GM19239 (cell line): ENCODE results near the gene CD9.
"Not testable (repeated sequence)": the region's sequence is repeated elsewhere in the genome, so short reads cannot be mapped to it uniquely, and the experiment has no call there.

ENCODE experiments used
- DNase-seq: peaks from one replicate; pipeline ENCODE4 v3.0.0; 2011; ENCODE audit warnings: low spot score; ENCODE audit not compliant: insufficient read length
- FAIRE-seq: peaks from 2 replicates; lab custom pipeline; 2011; peaks lifted over from hg19 to GRCh38; lab: Jason Lieb, UNC

The CD9 gene, protein sequence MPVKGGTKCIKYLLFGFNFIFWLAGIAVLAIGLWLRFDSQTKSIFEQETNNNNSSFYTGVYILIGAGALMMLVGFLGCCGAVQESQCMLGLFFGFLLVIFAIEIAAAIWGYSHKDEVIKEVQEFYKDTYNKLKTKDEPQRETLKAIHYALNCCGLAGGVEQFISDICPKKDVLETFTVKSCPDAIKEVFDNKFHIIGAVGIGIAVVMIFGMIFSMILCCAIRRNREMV

DNA sequence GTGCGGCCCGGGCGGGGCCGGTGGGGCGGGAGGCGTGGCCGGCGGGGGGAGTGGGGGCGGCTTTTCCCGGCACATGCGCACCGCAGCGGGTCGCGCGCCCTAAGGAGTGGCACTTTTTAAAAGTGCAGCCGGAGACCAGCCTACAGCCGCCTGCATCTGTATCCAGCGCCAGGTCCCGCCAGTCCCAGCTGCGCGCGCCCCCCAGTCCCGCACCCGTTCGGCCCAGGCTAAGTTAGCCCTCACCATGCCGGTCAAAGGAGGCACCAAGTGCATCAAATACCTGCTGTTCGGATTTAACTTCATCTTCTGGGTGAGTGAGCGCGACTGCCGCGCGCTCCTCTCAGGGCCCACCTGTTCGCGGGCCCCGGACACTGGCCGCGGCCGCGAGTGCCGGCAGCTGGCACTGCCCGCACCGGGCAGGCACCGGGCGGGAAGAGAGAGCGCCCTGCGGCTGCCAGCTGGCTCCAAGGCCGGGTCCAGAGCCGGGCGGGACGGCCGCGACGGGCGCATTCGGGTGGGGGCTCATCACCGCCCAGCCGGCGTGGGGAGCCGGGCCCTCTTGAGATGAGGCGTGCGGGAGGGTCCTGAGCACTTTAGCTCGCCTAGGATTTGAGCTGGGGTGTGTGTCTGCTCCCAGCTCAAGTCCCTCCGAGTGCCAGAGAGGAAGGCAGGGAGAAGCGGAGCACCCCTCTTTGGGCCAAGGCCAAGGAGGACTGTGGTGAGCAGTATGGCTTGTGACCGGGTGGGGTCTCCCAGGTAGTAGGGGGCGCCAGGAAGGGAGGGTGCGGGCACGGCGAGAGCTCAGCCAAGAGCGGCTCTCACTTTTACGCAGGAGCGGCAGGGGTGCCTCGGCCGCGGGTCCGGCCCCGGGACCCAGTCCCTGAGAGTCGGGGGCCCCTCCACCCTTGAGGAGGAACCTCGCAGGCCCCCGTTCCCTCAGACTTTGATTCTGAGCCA is at the start of gene CD9:
CD9 (plus strand) TSS at position 145 of the 957 bp plus-strand sequence; CDS start at position 245, 100 bp downstream.
- DNase-seq: no peak
- no peak for FAIRE-seq

DNA sequence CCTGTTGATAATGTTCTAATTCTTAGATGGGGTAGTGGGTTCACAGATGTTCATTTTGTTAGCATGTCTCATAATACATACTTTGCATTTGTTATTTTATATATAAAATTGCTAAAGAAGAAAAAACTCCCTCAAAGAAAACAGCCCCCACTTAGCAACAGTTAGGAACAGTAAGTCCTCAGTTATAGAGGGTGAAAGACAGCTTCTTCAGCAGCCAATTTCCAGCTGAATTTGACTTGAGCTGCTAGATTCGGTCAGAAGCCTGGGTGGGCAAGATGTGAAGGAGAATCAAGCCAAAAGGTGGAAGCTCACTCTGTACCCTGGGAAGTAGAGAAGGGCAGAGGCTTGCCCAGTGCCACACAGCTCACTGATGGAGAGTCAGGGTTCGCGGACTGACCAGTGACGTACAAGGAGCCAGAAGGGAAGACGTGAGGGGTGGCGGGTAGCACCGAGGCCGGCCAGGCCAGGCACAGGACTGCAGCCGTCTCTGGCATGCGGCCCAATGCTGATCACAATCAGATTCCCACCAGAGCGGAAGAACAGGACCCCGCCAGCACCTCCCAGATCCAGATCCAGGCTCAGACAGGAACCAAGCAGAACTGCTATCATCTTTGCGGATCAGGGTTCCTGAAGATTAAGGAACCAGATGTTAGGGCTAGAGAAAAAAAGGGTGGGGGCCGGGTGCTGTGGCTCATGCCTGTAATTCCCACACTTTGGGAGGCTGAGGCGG is 45.3 kb upstream of the CD9 start:
- no peak for DNase-seq
- no peak for FAIRE-seq

DNA sequence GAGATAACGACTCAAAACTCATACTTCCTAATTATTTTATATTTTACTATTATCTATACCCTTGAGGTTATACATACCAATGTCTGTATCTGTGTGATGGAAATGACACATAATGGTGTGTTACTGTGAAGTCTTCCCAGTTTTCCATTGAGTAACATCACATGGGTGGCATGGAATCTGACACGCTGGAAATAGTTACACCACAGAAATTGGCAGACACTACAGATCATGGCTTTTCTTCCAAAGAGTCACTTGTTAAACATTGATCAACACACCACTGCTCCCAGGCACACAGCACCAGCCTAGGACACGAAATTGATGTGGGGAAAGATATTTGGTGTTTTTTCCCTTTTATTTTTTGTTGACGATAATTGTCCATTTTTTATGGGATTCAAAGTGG is 42.7 kb upstream of the CD9 start:
- FAIRE-seq: no peak
- no peak for DNase-seq

DNA sequence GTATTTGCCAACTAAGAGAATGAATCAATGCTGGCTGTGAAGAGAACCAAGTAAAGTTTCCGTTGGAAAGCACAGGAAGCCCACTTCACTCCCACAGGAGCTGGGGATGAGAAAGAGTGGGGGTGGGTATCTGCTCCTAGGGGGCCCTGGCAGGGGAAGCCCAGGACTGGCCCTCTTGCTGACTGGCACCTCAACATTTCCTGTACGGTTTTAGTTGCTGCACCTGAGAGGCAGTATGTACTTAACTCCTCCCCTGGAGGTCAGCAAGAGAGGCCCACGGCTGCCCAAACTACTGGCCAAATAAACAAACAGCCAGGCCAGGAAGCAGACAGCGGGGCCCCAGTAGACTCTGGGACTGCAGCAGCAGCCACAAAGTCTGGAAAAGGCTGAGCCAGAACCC is 41.9 kb upstream of the CD9 start:
- DNase-seq (no peak), FAIRE-seq (no peak)

DNA sequence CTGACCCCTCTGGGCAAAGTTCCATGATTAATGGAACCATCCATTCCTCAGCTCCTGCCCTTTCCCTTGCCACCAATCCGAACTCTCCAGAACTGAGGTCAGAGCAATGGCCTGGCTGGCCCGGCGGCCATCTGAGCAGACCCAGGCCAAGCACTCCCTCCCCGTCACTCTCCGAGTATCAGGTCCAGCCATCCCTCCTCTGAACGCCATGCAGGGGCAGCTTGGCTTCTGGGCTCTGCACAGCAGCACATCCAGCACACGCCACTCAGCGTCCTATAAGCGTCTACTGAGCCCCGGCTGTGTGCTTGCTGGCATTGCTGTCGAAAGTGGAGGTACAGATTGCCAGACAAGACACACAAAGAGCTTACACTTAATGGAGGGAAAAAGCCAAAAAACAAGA is 41.5 kb upstream of the CD9 start:
- DNase-seq: no peak
- FAIRE-seq: no peak

DNA sequence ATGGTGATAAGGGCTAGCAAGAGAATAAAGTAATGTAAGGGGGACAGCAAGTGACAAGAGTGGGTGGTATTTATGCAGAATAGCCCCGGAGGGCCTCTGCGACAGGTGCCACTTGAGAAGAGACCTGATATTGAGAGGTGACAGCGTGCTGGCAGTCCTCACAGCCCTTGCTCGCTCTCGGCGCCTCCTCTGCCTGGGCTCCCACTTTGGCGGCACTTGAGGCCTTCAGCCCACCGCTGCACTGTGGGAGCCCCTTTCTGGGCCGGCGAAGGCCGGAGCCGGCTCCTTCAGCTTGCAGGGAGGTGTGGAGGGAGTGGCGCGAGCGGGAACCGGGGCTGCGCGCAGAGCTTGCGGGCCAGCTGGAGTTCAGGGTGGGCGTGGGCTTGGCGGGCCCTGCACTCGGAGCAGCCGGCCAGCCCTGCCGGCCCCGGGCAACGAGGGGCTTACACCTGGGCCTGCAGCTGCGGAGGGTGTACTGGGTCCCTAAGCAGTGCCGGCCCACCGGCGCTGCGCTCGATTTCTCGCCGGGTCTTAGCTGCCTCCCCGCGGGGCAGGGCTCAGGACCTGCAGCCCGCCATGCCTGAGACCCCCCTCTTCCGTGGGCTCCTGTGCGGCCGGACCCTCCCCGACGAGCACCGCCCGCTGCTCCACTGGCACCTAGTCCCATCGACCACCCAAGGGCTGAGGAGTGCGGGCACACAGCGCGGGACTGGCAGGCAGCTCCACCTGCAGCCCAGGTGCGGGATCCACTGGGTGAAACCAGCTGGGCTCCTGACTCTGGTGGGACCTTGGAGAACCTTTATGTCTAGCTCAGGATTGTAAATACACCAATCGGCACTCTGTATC is 40.8 kb upstream of the CD9 start:
- not testable (repeated sequence) for DNase-seq, FAIRE-seq

DNA sequence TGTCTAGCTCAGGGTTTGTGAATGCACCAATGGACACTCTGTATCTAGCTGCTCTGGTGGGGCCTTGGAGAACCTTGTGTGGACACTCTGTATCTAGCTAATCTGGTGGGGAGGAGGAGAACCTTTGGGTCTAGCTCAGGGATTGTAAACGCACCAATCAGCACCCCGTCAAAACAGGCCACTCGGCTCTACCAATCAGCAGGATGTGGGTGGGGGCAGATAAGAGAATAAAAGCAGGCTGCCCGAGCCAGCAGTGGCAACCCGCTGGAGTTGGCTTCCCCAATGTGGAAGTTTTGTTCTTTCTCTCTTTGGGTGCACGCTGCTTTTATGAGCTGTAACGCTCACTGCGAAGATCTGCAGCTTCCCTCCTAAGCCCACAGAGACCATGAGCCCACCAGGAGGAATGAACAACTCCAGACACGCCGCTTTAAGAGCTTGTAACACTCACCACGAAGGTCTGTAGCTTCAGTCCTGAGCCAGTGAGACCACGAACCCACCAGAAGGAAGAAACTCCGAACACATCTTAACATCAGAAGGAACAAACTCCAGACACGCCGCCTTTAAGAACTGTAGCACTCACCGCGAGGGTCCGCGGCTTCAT is 40.1 kb upstream of the CD9 start:
- not testable (repeated sequence) for DNase-seq, FAIRE-seq

DNA sequence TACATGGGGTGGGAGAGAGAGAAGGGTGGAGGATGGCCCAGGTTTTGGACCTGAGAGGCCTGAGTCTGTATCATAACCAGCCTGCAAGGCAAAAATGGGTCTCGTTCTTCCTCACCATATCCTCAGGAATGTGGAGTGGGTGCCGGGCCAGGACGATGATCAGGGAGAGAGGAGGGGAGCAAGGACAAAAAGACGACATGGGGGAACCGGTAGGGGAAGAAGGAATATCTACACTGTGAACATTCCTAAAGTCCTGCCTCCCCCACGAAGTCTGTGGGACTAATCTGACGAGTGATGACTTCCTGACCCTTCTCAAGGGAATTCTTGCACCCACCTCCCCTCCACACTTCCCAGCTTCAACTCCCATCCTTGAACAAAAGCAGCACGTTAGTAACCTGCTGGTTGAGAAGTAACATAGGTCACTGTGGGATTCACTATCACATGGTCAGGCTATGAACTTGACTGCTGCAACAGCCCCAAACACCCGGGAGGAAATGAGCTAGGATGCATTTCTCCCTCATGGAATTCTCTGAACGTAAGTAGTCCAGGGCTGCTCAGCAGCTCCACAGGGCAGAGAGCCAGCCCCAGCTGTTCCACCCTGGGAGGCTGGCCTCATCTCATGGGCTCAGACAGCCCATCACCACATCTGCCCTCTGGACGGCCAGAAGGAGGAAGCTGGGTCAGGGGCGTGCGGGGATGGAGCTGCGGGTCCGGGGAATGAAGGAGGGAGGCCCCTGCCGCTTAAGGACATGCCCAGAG is 38.9 kb upstream of the CD9 start:
- FAIRE-seq (no peak), DNase-seq (no peak)

DNA sequence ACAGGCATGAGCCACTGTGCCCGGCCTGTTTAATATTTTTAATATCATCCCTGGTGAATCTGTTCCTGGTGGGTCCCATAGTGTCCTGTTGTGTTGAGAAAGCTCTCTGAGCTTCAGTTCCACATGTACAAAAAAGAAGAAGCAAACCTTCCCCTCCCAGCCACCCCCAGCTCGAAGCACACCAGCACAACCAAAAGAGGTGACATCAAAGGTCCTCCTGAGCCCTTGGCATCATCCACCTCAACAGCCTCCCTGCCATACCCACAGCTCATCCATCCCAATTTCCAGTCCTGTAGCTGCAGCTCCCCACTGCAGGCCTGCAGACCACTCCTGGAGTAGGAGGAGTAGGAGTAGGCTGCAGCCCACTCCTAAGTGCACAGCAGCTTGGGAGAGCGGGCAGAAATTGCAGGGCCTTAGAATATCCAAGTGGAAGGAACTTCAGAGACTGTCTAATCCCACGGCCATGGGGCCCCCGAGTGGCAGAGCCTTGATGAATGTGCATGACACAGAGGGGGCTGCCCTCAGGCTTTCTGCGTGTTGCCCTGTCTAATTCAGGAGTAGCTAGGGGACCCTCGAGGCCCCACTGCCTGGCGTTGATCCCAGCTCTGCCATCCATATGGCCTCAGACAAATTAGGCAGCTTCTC is 36.7 kb upstream of the CD9 start:
- DNase-seq: no peak

DNA sequence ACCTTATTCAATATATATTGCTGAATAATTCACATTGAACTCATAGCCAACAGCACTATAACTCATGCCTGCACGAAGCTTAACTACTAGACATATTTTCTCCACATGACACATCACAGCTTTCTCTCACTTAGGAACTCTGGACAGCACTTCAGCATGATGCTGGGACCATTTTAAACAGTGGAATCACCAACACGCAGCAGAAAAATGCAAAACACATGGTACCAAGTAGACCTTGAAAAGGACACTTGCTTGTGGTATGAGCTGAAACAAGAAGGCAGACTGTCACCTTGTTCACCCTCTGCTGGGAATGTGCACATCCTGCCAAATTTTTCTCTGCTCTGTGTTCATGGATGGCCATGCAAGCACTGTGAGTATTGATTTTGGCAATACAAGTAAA is 34.8 kb upstream of the CD9 start:
- DNase-seq: no peak
- FAIRE-seq: no peak

More for the DNA sequence above, 36.7 kb upstream of the CD9 start:
- FAIRE-seq: no peak

DNA sequence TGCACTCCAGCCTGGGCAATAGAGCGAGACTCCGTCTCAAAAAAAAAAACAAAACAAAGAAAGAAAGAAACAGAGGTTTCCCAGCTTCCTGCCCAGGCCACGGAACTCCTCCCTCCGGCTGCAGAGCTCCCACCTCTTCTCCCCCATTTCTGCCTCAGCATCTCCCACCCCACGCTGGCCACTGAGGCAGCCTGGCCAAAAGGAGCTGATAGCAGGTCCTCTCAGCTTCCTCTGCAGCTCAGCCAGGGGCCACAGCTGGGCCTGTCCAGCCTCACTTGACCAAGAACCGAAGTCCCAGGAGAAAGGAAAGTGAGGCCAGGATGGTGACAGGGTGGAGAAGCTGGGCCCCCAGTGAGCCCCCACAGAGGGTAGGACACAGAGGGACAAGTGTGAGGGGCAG is 33.4 kb upstream of the CD9 start:
- DNase-seq: no peak
- no peak for FAIRE-seq

DNA sequence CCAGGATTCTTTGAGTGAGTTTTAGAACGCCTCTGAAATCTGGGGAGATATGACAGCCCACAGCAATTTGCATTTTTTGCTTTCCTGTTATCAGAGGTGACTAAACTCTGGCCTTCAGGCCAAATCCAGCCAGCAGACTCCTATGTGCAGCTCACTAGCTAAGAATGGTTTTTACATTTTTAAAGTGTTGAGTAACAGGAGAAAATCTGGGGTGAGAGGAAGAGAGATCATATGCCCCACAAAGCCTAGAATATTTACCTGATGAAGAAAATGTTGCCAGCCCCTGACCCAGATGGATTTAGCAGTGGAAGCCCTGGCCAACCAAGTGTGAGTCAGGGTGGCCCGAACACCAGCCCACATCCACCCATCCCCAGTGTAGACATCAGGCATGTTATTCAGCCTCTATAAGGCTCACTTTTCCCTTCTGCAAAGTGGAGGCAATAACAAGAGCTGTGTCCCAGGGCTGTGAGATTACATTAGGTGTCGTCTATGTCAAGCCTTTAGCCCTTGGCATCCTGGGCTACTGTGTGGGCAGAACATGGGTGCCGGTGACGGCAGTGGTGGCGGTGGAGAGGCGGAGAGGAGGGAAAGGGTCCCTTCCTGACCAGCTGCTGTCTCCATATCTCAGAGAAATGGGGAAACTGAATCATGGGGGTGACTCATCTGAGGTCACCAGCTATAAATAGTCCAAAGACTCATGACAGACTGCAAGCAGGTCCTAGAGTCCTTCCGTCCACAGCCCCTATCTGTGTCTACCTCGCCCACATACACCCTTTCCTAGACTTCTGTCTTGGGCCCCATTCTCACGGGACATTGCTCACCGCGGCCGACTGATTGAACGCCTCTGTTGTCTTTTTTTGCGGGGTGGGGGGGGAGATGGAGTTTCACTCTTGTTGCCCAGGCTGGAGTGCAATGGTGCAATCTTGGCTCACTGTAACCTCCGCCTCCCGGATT is 32.6 kb upstream of the CD9 start:
- peak; percentile 65 for FAIRE-seq

DNA sequence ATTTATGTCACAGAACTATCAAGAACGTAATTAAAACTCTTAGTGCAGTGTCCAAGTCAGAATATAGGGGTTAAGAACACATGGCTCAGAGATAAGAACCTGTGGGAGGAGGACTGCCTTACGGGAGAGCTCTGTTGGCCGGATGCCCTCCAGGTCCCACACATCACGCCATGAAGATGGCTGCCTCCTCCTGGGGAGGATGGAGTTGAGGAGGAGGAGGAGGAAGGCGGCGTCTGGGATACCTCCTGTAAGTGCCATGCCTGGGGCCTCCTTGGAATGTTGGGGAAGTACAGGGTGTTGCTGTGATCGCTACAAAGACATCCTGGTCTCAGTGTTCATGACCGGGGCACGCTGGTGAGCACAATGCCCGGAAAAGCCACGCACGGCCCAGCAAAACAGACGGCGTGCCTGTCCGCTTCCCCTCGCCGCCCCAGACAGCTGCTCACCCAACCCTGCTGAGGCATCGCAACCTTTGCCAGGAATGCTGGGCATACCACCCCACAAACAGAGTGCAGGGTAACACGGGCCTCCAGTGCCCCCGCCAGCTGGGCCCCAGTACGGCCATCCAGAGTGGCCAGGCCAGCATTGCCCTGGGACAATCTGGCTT is 28.7 kb upstream of the CD9 start:
- no peak for DNase-seq
- no peak for FAIRE-seq

More for the DNA sequence above, 32.6 kb upstream of the CD9 start:
- peak; percentile 33 for DNase-seq

DNA sequence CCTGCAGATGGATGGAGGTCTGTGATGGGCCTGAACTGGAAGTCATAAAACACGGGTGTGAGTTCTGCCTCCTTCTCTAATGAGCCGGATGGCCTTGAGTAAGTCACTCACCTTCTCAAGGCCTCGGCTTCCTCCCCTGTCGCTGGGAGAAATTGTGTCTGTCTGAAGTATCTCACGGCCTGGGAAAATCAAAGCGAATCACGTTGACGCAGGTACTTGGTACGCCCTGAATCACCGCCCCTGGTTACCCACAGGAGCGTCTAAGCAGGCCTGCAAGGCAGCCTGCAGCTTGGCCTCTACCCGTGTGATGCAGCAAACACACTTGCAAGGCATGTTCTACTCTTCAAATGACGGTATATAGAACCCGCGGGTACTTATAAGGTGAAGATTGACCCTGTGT is 28.1 kb upstream of the CD9 start:
- FAIRE-seq (no peak), DNase-seq (no peak)

DNA sequence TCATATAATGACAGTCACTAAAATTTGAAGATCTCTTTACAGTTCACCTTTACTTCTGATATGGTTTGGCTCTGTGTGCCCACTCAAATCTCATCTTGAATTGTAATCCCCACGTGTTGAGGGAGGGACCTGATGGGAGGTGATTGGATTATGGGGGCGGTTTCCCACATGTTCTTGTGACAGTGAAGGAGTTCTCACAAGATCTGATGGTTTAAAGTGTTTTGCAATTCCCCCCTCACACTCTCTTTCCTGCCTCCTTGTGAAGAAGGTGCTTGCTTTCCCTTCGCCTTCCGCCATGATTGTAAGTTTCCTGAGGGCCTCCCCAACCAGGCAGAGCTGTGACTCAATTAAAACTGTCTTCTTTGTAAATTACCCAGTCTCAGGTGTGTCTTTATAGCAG is 27.3 kb upstream of the CD9 start:
- FAIRE-seq: no peak

DNA sequence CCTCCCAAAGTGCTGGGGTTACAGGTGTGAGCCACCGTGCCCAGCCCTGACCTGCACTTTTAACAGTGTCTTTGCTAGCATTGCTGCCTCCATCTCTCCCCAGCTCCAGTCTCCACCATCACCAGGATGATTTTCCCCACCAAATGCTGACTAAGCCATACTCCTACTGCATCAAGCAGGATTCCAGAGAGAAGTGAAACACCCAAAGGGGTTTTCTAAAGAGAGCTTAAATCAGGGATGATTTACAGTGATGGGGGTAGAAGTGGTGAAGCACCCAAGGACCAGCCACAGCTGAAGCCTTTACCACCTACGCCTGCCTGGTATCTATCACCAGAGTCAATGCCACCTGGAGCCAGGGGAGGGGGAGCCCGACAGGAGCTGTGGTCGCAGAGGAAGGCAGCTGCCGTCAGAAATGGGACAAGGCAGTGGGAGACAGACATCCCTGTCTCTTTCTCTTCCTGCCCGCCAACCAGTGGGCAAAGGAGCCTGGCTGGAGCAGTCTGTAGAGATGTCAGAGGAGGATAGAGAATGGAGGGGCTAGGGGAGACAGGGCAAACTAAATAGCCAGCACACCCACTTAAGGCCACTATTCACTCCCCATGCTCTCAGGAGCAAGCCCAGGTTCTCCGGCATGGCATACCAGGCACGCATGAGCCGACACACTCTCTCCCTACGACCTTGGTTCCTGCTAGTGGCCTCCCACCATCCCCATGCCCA is 22.4 kb upstream of the CD9 start:
- FAIRE-seq (no peak), DNase-seq (no peak)

More for the DNA sequence above, 27.3 kb upstream of the CD9 start:
- DNase-seq: no peak
